ENCODE results near the gene ZNF414.

GRCh38 chr19:8513036-8513686 is 806 bp downstream of the ZNF414 start:
- TF ChIP-seq EP300 (conservative IDR thresholded peaks at IDR 0.05; ENCODE audit: poor library complexity, severe bottlenecking) (no peak), CTCF (IDR thresholded peaks at IDR 0.05; ENCODE audit: poor library complexity, severe bottlenecking) (no peak), SMC3 (conservative IDR thresholded peaks at IDR 0.05; ENCODE audit: poor library complexity) (no peak), REST (IDR thresholded peaks at IDR 0.05; ENCODE audit: borderline replicate concordance) (no peak), MXI1 (conservative IDR thresholded peaks at IDR 0.05; ENCODE audit: poor library complexity, severe bottlenecking) (no peak), POLR2AphosphoS5 (IDR thresholded peaks at IDR 0.05) (no peak), EZH2 (IDR thresholded peaks at IDR 0.05; ENCODE audit: borderline replicate concordance, insufficient read depth, low read length, poor library complexity, severe bottlenecking) (no peak), TAF1 (IDR thresholded peaks at IDR 0.05; ENCODE audit: low read depth) (no peak)
